Dendritic cell treated with granulocyte-macrophage colony-stimulating factor and Interleukin-4, amounts not matched to agents 40 ng/mL and 50 ng/mL, for 4 days (primary cell): ENCODE results near the gene WRNIP1.

Experiments
- H3K27ac Mint-ChIP-seq: one replicate; pipeline ENCODE4 v1.8.0; 2022; ENCODE audit warnings: mild to moderate bottlenecking, mixed read lengths
- H3K27me3 Mint-ChIP-seq: one replicate; pipeline ENCODE4 v1.8.0; 2022; ENCODE audit warnings: mild to moderate bottlenecking, mixed read lengths
- H3K36me3 Mint-ChIP-seq: one replicate; pipeline ENCODE4 v1.8.0; 2022; ENCODE audit warnings: low read depth, mixed read lengths
- H3K4me1 Mint-ChIP-seq: one replicate; pipeline ENCODE4 v1.8.0; 2022; ENCODE audit warnings: low read depth, mixed read lengths
- H3K4me3 Mint-ChIP-seq: one replicate; pipeline ENCODE4 v1.8.0; 2022; ENCODE audit warnings: mild to moderate bottlenecking, moderate library complexity, mixed read lengths
- H3K9me3 Mint-ChIP-seq: one replicate; pipeline ENCODE4 v1.8.0; 2022; ENCODE audit warnings: mixed read lengths
- intact Hi-C: fragments of 100-400 bp; cut with micrococcal nuclease; formaldehyde crosslinking; loops from one replicate; pipeline ENCODE4 v1.15.0; 2022

The WRNIP1 gene

GRCh38 chr6:2773449-2773848 is 8.3 kb downstream of the WRNIP1 start:
- intact Hi-C loops = loop anchor here (10.0 kb wide), 1 partner anchor 61 kb away; no protein-coding TSS in a partner anchor
- no peak overlapping the region for H3K4me3 Mint-ChIP-seq
- peaks cover 68% of the 10 kb centered on the region for H3K36me3 Mint-ChIP-seq
- H3K27ac Mint-ChIP-seq = no peak overlapping the region
- H3K4me1 Mint-ChIP-seq = peaks cover 31% of the 10 kb centered on the region
- H3K27me3 Mint-ChIP-seq = no peaks in the 10 kb centered on the region
- no peaks in the 10 kb centered on the region for H3K9me3 Mint-ChIP-seq

- no peaks in the 10 kb centered on the region for H3K27me3 Mint-ChIP-seq
- H3K27ac Mint-ChIP-seq = no peak overlapping the region
- H3K36me3 Mint-ChIP-seq = peaks cover 76% of the 10 kb centered on the region
- peaks cover 23% of the 10 kb centered on the region for H3K4me1 Mint-ChIP-seq
- H3K4me3 Mint-ChIP-seq = no peak overlapping the region
- intact Hi-C loops = loop anchor here (10.0 kb wide), 1 partner anchor 60 kb away; no protein-coding TSS in a partner anchor
- H3K9me3 Mint-ChIP-seq = no peaks in the 10 kb centered on the region
These were observed 9.8 kb downstream of the WRNIP1 start for GRCh38 chr6:2775003-2775402.

- Mint-ChIP-seq H3K27me3 (no peaks in the 10 kb centered on the region), H3K27ac (no peak overlapping the region), H3K4me3 (no peak overlapping the region), H3K4me1 (peaks cover 18% of the 10 kb centered on the region), H3K9me3 (no peaks in the 10 kb centered on the region), H3K36me3 (peaks cover 82% of the 10 kb centered on the region)
- intact Hi-C loops = loop anchor here (10.0 kb wide), 1 partner anchor 58 kb away; no protein-coding TSS in a partner anchor
These were observed 12.1 kb downstream of the WRNIP1 start for GRCh38 chr6:2777249-2777648.

GRCh38 chr6:2780102-2780737 is 15.0 kb downstream of the WRNIP1 start:
- H3K27ac Mint-ChIP-seq = no peak overlapping the region
- peaks cover 22% of the 10 kb centered on the region for H3K4me1 Mint-ChIP-seq
- H3K36me3 Mint-ChIP-seq = peaks cover 88% of the 10 kb centered on the region
- no peaks in the 10 kb centered on the region for H3K9me3 Mint-ChIP-seq
- H3K4me3 Mint-ChIP-seq = no peak overlapping the region
- intact Hi-C loops = no loop called here
- H3K27me3 Mint-ChIP-seq = no peaks in the 10 kb centered on the region

GRCh38 chr6:2781685-2782355 is 16.6 kb downstream of the WRNIP1 start:
- no peaks in the 10 kb centered on the region for H3K27me3 Mint-ChIP-seq
- no peak overlapping the region for H3K4me3 Mint-ChIP-seq
- peaks cover 19% of the 10 kb centered on the region for H3K4me1 Mint-ChIP-seq
- peaks cover 91% of the 10 kb centered on the region for H3K36me3 Mint-ChIP-seq
- H3K9me3 Mint-ChIP-seq = no peaks in the 10 kb centered on the region
- intact Hi-C loops = no loop called here
- no peak overlapping the region for H3K27ac Mint-ChIP-seq

GRCh38 chr6:2782356-2782708 is 17.1 kb downstream of the WRNIP1 start:
- Mint-ChIP-seq H3K27me3 (no peaks in the 10 kb centered on the region), H3K36me3 (peaks cover 95% of the 10 kb centered on the region), H3K4me3 (no peak overlapping the region), H3K27ac (no peak overlapping the region), H3K4me1 (peaks cover 19% of the 10 kb centered on the region), H3K9me3 (no peaks in the 10 kb centered on the region)
- intact Hi-C loops = no loop called here

GRCh38 chr6:2782825-2783187 is 17.6 kb downstream of the WRNIP1 start:
- peaks cover 95% of the 10 kb centered on the region for H3K36me3 Mint-ChIP-seq
- no peaks in the 10 kb centered on the region for H3K27me3 Mint-ChIP-seq
- peaks cover 15% of the 10 kb centered on the region for H3K4me1 Mint-ChIP-seq
- H3K4me3 Mint-ChIP-seq = no peak overlapping the region
- no peaks in the 10 kb centered on the region for H3K9me3 Mint-ChIP-seq
- peak overlapping the region; percentile 48 for H3K27ac Mint-ChIP-seq
- intact Hi-C loops = no loop called here

GRCh38 chr6:2783188-2783963 is 18.2 kb downstream of the WRNIP1 start:
- Mint-ChIP-seq H3K4me1 (peaks cover 14% of the 10 kb centered on the region), H3K36me3 (peaks cover 95% of the 10 kb centered on the region), H3K27me3 (no peaks in the 10 kb centered on the region), H3K9me3 (no peaks in the 10 kb centered on the region), H3K27ac (peak overlapping the region; percentile 48), H3K4me3 (no peak overlapping the region)
- intact Hi-C loops = no loop called here

- Mint-ChIP-seq H3K4me1 (peaks cover 14% of the 10 kb centered on the region), H3K4me3 (no peak overlapping the region), H3K36me3 (peaks cover 89% of the 10 kb centered on the region), H3K9me3 (no peaks in the 10 kb centered on the region), H3K27me3 (no peaks in the 10 kb centered on the region), H3K27ac (no peak overlapping the region)
- intact Hi-C loops = no loop called here
These were observed 18.9 kb downstream of the WRNIP1 start for GRCh38 chr6:2784061-2784460.

- Mint-ChIP-seq H3K27ac (no peak overlapping the region), H3K9me3 (no peaks in the 10 kb centered on the region), H3K4me1 (peaks cover 14% of the 10 kb centered on the region), H3K4me3 (no peak overlapping the region), H3K27me3 (no peaks in the 10 kb centered on the region), H3K36me3 (peaks cover 80% of the 10 kb centered on the region)
- intact Hi-C loops = no loop called here
These were observed 19.7 kb downstream of the WRNIP1 start for GRCh38 chr6:2784930-2785329.

- H3K36me3 Mint-ChIP-seq = peaks cover 67% of the 10 kb centered on the region
- H3K27ac Mint-ChIP-seq = no peak overlapping the region
- H3K9me3 Mint-ChIP-seq = no peaks in the 10 kb centered on the region
- H3K27me3 Mint-ChIP-seq = no peaks in the 10 kb centered on the region
- no peak overlapping the region for H3K4me3 Mint-ChIP-seq
- H3K4me1 Mint-ChIP-seq = peaks cover 25% of the 10 kb centered on the region
- intact Hi-C loops = no loop called here
These were observed 21.1 kb downstream of the WRNIP1 start for GRCh38 chr6:2786269-2786668.

- intact Hi-C loops = loop anchor here (2.0 to 5.0 kb wide), 2 partner anchors 50 to 141 kb away; partner anchors contain the start of gene SERPINB1
- Mint-ChIP-seq H3K4me1 (peaks cover 49% of the 10 kb centered on the region), H3K9me3 (no peaks in the 10 kb centered on the region), H3K4me3 (no peak overlapping the region), H3K27ac (peak overlapping the region; percentile 44), H3K27me3 (no peaks in the 10 kb centered on the region), H3K36me3 (peaks cover 23% of the 10 kb centered on the region)
These were observed 25.6 kb downstream of the WRNIP1 start for GRCh38 chr6:2790588-2791449.

GRCh38 chr6:2791450-2791974 is 26.3 kb downstream of the WRNIP1 start:
- H3K4me1 Mint-ChIP-seq = peaks cover 53% of the 10 kb centered on the region
- H3K27ac Mint-ChIP-seq = peak overlapping the region; percentile 44
- intact Hi-C loops = loop anchor here (2.0 to 5.0 kb wide), 2 partner anchors 49 to 141 kb away; partner anchors contain the start of gene SERPINB1
- H3K9me3 Mint-ChIP-seq = no peaks in the 10 kb centered on the region
- no peak overlapping the region for H3K4me3 Mint-ChIP-seq
- no peaks in the 10 kb centered on the region for H3K27me3 Mint-ChIP-seq
- peaks cover 16% of the 10 kb centered on the region for H3K36me3 Mint-ChIP-seq
